BE2C (cell line): ENCODE results near the gene PREX1.
A peak's percentile ranks its signal among the peaks of the same experiment; 100 is the strongest.

Experiments used
- DNase-seq: peaks from one replicate; pipeline ENCODE4 v3.0.0-alpha.2; 2020
- H3K27me3 ChIP-seq: fragments of 250-450 bp; sonication (Bioruptor Pico); 2 replicates; pipeline ENCODE4 v1.5.1; 2020; ENCODE audit warnings: mild to moderate bottlenecking
- H3K36me3 ChIP-seq: fragments of 250-450 bp; sonication (Bioruptor Pico); 2 replicates; pipeline ENCODE4 v1.5.1; 2020; ENCODE audit warnings: mild to moderate bottlenecking
- H3K4me1 ChIP-seq: fragments of 250-450 bp; sonication (Bioruptor Pico); 2 replicates; pipeline ENCODE4 v1.5.1; 2020
- H3K4me3 ChIP-seq: 2 replicates; pipeline ENCODE4 v1.5.1; 2011; ENCODE audit warnings: low read depth, low read length
- H3K9me3 ChIP-seq: fragments of 250-450 bp; sonication (Bioruptor Pico); 2 replicates; pipeline ENCODE4 v1.5.1; 2020
- TF ChIP-seq, protein P1 (sequence below): IDR thresholded peaks from 2 replicates; pipeline ENCODE4 v1.5.1; 2012; ENCODE audit warnings: mild to moderate bottlenecking, low read depth, low read length

Gene PREX1

DNA sequence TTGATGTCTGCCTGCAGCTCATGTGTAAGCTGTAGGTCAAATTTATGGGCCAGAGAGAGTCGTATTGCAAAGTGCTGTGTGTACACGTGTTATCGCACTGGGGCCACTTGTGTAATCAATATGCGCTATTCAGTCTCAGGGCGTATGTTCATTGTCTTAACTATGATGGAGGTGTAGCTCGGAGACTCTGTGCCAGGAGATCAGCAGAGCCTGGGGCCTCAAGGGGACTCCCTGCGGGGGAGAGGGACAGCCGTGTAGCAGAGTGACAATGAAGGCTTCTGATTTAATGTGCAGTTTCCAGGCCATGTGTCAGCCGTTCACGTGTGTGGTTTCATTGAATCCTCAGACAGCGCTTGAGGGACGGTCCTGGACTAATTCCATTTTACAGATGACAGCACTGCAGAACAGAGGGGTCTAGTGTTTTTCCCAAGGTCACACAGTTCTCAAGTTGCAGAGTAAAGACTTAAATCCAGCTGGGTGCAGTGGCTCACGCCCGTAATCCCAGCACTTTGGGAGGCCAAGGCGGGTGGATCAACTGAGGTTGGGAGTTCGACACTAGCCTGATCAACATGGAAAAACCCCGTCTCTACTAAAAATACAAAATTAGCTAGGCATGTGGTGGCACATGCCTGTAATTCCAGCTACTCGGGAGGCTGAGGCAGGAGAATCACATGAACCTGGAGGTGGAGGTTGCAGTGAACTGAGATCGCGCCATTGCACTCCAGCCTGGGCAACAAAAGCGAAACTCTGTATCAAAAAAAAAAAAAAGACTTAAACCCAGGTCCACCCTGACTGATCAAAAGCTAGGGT is 242.5 kb downstream of the PREX1 start:
- no peaks in the 10 kb centered on the region for H3K9me3 ChIP-seq
- DNase-seq, result no peak
- TF ChIP-seq, protein P1, sequence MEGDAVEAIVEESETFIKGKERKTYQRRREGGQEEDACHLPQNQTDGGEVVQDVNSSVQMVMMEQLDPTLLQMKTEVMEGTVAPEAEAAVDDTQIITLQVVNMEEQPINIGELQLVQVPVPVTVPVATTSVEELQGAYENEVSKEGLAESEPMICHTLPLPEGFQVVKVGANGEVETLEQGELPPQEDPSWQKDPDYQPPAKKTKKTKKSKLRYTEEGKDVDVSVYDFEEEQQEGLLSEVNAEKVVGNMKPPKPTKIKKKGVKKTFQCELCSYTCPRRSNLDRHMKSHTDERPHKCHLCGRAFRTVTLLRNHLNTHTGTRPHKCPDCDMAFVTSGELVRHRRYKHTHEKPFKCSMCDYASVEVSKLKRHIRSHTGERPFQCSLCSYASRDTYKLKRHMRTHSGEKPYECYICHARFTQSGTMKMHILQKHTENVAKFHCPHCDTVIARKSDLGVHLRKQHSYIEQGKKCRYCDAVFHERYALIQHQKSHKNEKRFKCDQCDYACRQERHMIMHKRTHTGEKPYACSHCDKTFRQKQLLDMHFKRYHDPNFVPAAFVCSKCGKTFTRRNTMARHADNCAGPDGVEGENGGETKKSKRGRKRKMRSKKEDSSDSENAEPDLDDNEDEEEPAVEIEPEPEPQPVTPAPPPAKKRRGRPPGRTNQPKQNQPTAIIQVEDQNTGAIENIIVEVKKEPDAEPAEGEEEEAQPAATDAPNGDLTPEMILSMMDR, result no peak
- no peaks in the 10 kb centered on the region for H3K27me3 ChIP-seq
- no peak overlapping the region for H3K4me3 ChIP-seq
- H3K36me3 ChIP-seq, result no peaks in the 10 kb centered on the region
- no peaks in the 10 kb centered on the region for H3K4me1 ChIP-seq

DNA sequence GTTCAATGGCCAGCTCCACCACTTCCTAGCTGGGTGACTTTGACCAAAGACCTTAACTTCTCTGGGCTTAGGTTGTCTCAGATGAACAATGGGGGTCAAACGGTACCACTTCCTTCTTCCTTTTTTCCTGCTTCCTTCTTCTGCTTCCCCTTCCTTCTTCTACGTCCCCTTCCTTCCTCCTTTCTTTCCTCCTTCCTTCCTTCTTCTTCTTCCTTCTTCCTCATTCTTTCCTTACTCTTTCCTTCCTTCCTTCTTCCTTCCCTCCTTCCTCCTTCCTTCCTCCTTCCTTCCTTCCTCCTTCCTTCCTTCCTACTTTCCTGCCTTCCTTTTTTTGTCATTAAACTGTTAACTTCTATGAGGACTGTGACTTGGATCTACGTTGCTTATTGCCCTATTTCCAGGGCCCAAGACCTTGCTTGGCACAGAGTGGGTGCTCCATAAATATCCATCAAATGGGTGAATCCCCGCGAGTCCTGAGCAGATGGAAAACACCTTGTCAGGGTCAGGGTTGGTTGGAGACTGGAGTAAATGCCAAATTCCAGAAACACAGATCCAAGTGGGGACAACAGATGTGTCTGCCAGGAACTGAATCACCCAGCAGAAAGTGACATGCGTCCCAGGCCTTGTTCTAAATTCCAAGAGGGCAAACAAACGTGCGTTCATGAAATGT is 243.3 kb downstream of the PREX1 start:
- H3K27me3 ChIP-seq, result no peaks in the 10 kb centered on the region
- TF ChIP-seq, protein P1, result no peak
- H3K4me1 ChIP-seq, result no peaks in the 10 kb centered on the region
- no peaks in the 10 kb centered on the region for H3K36me3 ChIP-seq
- H3K4me3 ChIP-seq, result no peak overlapping the region
- no peaks in the 10 kb centered on the region for H3K9me3 ChIP-seq
- no peak for DNase-seq

DNA sequence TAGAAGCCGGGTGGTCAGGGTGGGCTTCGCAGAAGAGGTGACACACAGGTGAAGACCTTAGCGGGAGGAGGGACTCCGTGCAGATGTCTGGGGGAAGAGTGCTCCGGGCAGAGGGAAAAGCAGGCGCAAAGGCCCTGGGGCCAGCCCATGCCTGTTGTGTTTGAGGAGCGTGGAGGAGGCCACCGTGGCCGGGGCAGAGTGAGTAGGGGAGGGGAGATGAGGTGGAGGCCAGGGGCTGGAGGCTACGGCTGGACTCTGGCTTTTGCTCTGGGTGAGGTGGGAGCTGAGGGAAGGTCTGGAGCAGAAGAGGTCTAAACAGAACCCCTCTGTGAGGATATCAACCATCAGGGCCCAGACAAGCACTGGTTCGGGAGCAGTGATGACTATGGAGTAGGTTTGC is 244.0 kb downstream of the PREX1 start:
- DNase-seq, result no peak
- no peaks in the 10 kb centered on the region for H3K4me1 ChIP-seq
- H3K4me3 ChIP-seq, result no peak overlapping the region
- H3K27me3 ChIP-seq, result no peaks in the 10 kb centered on the region
- no peaks in the 10 kb centered on the region for H3K36me3 ChIP-seq
- TF ChIP-seq, protein P1, result no peak
- H3K9me3 ChIP-seq, result no peaks in the 10 kb centered on the region

DNA sequence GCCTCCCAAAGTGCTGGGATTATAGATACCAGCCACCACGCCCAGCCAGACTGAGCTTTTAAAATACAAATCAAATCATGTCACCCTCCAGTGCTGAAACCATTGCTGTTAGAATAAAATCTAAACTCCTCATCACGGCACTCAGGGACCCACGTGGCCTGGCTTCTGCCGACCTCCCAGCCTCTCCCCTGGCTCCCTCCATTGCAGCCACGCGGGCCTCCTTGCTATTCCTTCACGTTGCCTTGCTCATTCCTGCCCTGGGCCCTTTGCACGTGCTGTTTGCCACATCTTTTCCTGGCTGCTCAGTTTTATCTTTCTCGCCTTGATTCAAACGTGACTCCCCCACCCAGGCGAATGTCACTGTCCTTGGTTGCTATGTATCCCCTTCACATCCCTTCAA is 244.6 kb downstream of the PREX1 start:
- no peak overlapping the region for H3K4me3 ChIP-seq
- no peaks in the 10 kb centered on the region for H3K36me3 ChIP-seq
- TF ChIP-seq, protein P1, result no peak
- no peaks in the 10 kb centered on the region for H3K4me1 ChIP-seq
- H3K9me3 ChIP-seq, result no peaks in the 10 kb centered on the region
- DNase-seq, result no peak
- no peaks in the 10 kb centered on the region for H3K27me3 ChIP-seq

- Histone ChIP-seq H3K36me3 (no peaks in the 10 kb centered on the region), H3K27me3 (no peaks in the 10 kb centered on the region), H3K4me3 (no peak overlapping the region), H3K4me1 (no peaks in the 10 kb centered on the region), H3K9me3 (no peaks in the 10 kb centered on the region)
- TF ChIP-seq, protein P1, result no peak
- DNase-seq, result no peak
These were observed 245.2 kb downstream of the PREX1 start for GRCh38 chr20:48582673-48582985.

GRCh38 chr20:48581167-48581566 is 246.6 kb downstream of the PREX1 start:
- Histone ChIP-seq H3K4me1 (no peaks in the 10 kb centered on the region), H3K36me3 (no peaks in the 10 kb centered on the region), H3K4me3 (no peak overlapping the region), H3K27me3 (no peaks in the 10 kb centered on the region), H3K9me3 (no peaks in the 10 kb centered on the region)
- DNase-seq, result peak; percentile 1
- TF ChIP-seq, protein P1, result no peak
